ENCODE results near the gene CLCN1. TPM values are rescaled to one million over a fixed set of nuclear protein-coding genes. Genes with fewer than 3 reads are reported as not detected.

Gene CLCN1
- total RNA-seq, 3 donors from 2014 or later (not counting 1 experiment from before 2014, with no cell fraction given) = 0.16 to 0.19 TPM; not detected in 1

- 96% methylated on average over 14 of the region's 14 CpGs for WGBS (ENCODE audit: insufficient coverage)
- Histone ChIP-seq H3K27ac (ENCODE audit: low read length) (no peak overlapping the region), H3K4me1 (ENCODE audit: control insufficient read depth, insufficient read depth, low read length) (peaks cover 15% of the 10 kb centered on the region), H3K27me3 (ENCODE audit: control insufficient read depth, insufficient read depth, low read length) (no peaks in the 10 kb centered on the region), H3K36me3 (ENCODE audit: control insufficient read depth, insufficient read depth, low read length) (peaks cover 35% of the 10 kb centered on the region), H3K9me3 (ENCODE audit: control insufficient read depth, insufficient read depth, low read length) (no peaks in the 10 kb centered on the region), H3K4me3 (ENCODE audit: low read length) (no peak overlapping the region)
- Mint-ChIP-seq H3K9me3 (no peaks in the 10 kb centered on the region), H3K4me3 (no peak overlapping the region), H3K36me3 (no peaks in the 10 kb centered on the region), H3K4me1 (peaks cover 11 to 24% of the 10 kb centered on the region in 2 donors), H3K27me3 (ENCODE audit: low read depth in 2 of 2) (no peaks in the 10 kb centered on the region), H3K27ac (no peak overlapping the region)
- intact Hi-C loops (cut with micrococcal nuclease) = no loop called here
- DNase-seq (no peak), ATAC-seq (no peak)
- TF ChIP-seq, protein P1, sequence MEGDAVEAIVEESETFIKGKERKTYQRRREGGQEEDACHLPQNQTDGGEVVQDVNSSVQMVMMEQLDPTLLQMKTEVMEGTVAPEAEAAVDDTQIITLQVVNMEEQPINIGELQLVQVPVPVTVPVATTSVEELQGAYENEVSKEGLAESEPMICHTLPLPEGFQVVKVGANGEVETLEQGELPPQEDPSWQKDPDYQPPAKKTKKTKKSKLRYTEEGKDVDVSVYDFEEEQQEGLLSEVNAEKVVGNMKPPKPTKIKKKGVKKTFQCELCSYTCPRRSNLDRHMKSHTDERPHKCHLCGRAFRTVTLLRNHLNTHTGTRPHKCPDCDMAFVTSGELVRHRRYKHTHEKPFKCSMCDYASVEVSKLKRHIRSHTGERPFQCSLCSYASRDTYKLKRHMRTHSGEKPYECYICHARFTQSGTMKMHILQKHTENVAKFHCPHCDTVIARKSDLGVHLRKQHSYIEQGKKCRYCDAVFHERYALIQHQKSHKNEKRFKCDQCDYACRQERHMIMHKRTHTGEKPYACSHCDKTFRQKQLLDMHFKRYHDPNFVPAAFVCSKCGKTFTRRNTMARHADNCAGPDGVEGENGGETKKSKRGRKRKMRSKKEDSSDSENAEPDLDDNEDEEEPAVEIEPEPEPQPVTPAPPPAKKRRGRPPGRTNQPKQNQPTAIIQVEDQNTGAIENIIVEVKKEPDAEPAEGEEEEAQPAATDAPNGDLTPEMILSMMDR (IDR thresholded peaks at IDR 0.05) = no peak
Observed at GRCh38 chr7:143393267-143394041, 77.5 kb downstream of the CLCN1 start.

DNA sequence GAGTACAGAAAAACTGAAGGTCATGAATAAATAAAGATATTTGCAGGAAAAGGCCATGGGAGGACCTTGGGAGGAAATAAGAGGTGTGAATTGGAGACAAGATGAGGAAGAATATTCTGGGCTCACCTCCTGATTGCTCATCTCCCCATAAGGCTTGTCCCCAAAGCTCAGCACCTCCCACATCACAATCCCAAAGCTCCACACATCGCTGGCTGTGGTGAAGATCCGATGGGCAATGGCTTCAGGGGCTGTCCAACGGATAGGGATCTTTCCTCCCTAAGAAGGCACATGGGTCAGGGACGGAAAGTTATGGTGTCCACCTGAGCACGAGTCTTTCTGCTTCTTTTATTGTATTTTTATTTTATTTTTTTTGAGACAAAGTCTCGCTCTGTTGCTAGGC is 78.2 kb downstream of the CLCN1 start:
- WGBS (ENCODE audit: insufficient coverage) = 90% methylated on average over 5 of the region's 6 CpGs
- Histone ChIP-seq H3K27me3 (ENCODE audit: control insufficient read depth, insufficient read depth, low read length) (no peaks in the 10 kb centered on the region), H3K27ac (ENCODE audit: low read length) (no peak overlapping the region), H3K4me3 (ENCODE audit: low read length) (no peak overlapping the region), H3K4me1 (ENCODE audit: control insufficient read depth, insufficient read depth, low read length) (peaks cover 15% of the 10 kb centered on the region), H3K9me3 (ENCODE audit: control insufficient read depth, insufficient read depth, low read length) (no peaks in the 10 kb centered on the region), H3K36me3 (ENCODE audit: control insufficient read depth, insufficient read depth, low read length) (peaks cover 29% of the 10 kb centered on the region)
- TF ChIP-seq, protein P1 (IDR thresholded peaks at IDR 0.05) = no peak
- DNase-seq = no peak
- no peaks in the 10 kb centered on the region for H3K27me3 Mint-ChIP-seq (ENCODE audit: low read depth in 2 of 2)
- ATAC-seq = no peak
- no peak overlapping the region for H3K27ac Mint-ChIP-seq
- H3K36me3 Mint-ChIP-seq = no peaks in the 10 kb centered on the region
- intact Hi-C loops (cut with micrococcal nuclease) = no loop called here
- no peaks in the 10 kb centered on the region for H3K9me3 Mint-ChIP-seq
- H3K4me1 Mint-ChIP-seq = peaks cover 11 to 24% of the 10 kb centered on the region in 2 donors
- no peak overlapping the region for H3K4me3 Mint-ChIP-seq

DNA sequence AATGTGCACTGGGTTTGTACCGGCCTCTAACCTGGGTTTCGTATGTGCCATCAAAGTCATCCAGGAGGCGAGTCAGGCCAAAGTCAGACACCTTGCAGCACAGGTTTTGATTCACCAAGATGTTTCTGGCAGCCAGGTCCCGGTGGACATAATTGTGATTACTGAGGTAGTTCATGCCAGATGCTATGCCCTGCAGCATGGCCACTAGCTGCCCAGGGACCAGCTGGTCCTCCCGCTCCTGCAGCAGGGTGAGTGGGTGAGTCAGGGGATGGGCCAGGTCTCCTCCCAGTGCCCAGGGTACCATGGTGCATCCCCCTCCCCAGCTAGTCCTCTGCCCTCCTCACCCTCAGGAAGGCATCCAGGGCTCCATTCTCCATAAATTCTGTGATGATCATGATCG is 78.9 kb downstream of the CLCN1 start:
- WGBS (ENCODE audit: insufficient coverage) = 65% methylated on average over 6 of the region's 6 CpGs
- no peaks in the 10 kb centered on the region for H3K27me3 ChIP-seq (ENCODE audit: control insufficient read depth, insufficient read depth, low read length)
- TF ChIP-seq, protein P1 (IDR thresholded peaks at IDR 0.05) = no peak

More for the DNA sequence above, 78.9 kb downstream of the CLCN1 start:
- Mint-ChIP-seq H3K9me3 (no peaks in the 10 kb centered on the region), H3K4me3 (no peak overlapping the region), H3K36me3 (no peaks in the 10 kb centered on the region), H3K27me3 (ENCODE audit: low read depth in 2 of 2) (no peaks in the 10 kb centered on the region), H3K4me1 (peaks cover 11 to 23% of the 10 kb centered on the region in 2 donors), H3K27ac (peak overlapping the region in 1 of 2 donors; percentile 15)
- DNase-seq = no peak
- H3K4me3 ChIP-seq (ENCODE audit: low read length) = no peak overlapping the region
- H3K27ac ChIP-seq (ENCODE audit: low read length) = no peak overlapping the region
- no peak for ATAC-seq
- peaks cover 22% of the 10 kb centered on the region for H3K36me3 ChIP-seq (ENCODE audit: control insufficient read depth, insufficient read depth, low read length)
- H3K9me3 ChIP-seq (ENCODE audit: control insufficient read depth, insufficient read depth, low read length) = no peaks in the 10 kb centered on the region
- H3K4me1 ChIP-seq (ENCODE audit: control insufficient read depth, insufficient read depth, low read length) = peaks cover 15% of the 10 kb centered on the region
- intact Hi-C loops (cut with micrococcal nuclease) = no loop called here
